K562 (cell line): ENCODE measurements around the gene KIF3B. TPM values are rescaled to one million over a fixed set of nuclear protein-coding genes. Genes with fewer than 3 reads are reported as not detected.

Experiments
- NCOA2 ChIP-seq, 2 experiments: fragments of 450-650 bp; IDR thresholded peaks; 2 replicates each; pipeline ENCODE4 v1.6.1; 2018; ENCODE audit warnings: mild to moderate bottlenecking in 2 of 2, moderate library complexity in 1 of 2; ENCODE audit not compliant: partially characterized antibody in 2 of 2
- NFE2 ChIP-seq: IDR thresholded peaks from 2 replicates; pipeline ENCODE4 v1.6.1; 2014; ENCODE audit warnings: antibody characterized with exemption, low read depth
- RCOR1 ChIP-seq, 2 experiments: IDR thresholded peaks; 2 replicates each; pipeline ENCODE4 v1.6.1; 2012; ENCODE audit warnings: low read depth in 2 of 2, low read length in 2 of 2, borderline replicate concordance in 1 of 2, improper control_type of control experiment in 1 of 2
- SMAD3 ChIP-seq: fragments of 450-650 bp; formaldehyde crosslinking; conservative IDR thresholded peaks from 2 replicates; pipeline ENCODE4 v1.4.0; 2020; ENCODE audit warnings: mild to moderate bottlenecking
- ZNF274 ChIP-seq: IDR thresholded peaks from 2 replicates; pipeline ENCODE4 v1.6.1; 2011; ENCODE audit warnings: low read depth, mild to moderate bottlenecking, low read length, moderate library complexity, borderline replicate concordance
- ZNF282 ChIP-seq: sonication (generic); formaldehyde crosslinking; IDR thresholded peaks from 2 replicates; pipeline ENCODE4 v1.8.1; 2023; ENCODE audit warnings: missing genetic modification reagents
- ZNF57 ChIP-seq: fragments of 450-650 bp; formaldehyde crosslinking; IDR thresholded peaks from 2 replicates; pipeline ENCODE4 v1.4.0; 2020; ENCODE audit warnings: mild to moderate bottlenecking, moderate library complexity
- polyA plus RNA-seq, 8 experiments: library from polyadenylated mRNA; depleted of rRNA in 4 of 8; stranded (reverse) in 5 of 8; unstranded in 3 of 8; fragments of >200 nt; fragmentation: Nextera tagmentation in 2 of 8; fragmentation: Illumina TruSeq in 1 of 8; extraction: Ambion mirVana in 2 of 8; extraction: Trizol in 1 of 8; gene quantifications; 2 replicates each; pipeline versions ENCODE4 v1.2.1 to v1.2.3, GENCODE V29; 2011 to 2014; ENCODE audit warnings: inconsistent platforms in 1 of 8, missing spikeins in 1 of 8
- total RNA-seq, 7 experiments: library from RNA; depleted of rRNA in 6 of 7; stranded (reverse); fragments of >200 nt in 6 of 7; fragmentation: Illumina TruSeq in 2 of 7; extraction: Trizol in 2 of 7; gene quantifications; 2 replicates each; pipeline versions ENCODE4 v1.2.1 to v1.2.3, GENCODE V29; 2011 to 2021; ENCODE audit warnings: low replicate concordance in 1 of 7
- TF ChIP-seq, protein P1 (sequence below): IDR thresholded peaks from 2 replicates; pipeline ENCODE4 v1.6.1; 2012; ENCODE audit warnings: low read depth, low read length, improper control_type of control experiment, borderline replicate concordance
- TF ChIP-seq, protein P2 (sequence below), 3 experiments: fragments of 200-800 bp in 1 of 3; fragments of 250-450 bp in 1 of 3; fragments of 450-650 bp in 1 of 3; sonication (Bioruptor Pico) in 1 of 3; sonication (Bioruptor generic) in 1 of 3; formaldehyde crosslinking in 1 of 3; IDR thresholded peaks; 2 replicates each; pipeline versions ENCODE4 v1.6.1 to v1.8.0; 2016 to 2022; ENCODE audit warnings: mild to moderate bottlenecking in 2 of 3, missing genetic modification characterization in 2 of 3, missing compliant biosample characterization in 1 of 3, moderate library complexity in 1 of 3
- TF ChIP-seq, protein P3 (sequence below): fragments of 450-650 bp; formaldehyde crosslinking; IDR thresholded peaks from 2 replicates; pipeline ENCODE4 v1.4.0; 2022; ENCODE audit warnings: missing genetic modification characterization

KIF3B gene
- total and polyA plus RNA-seq, 9 of the 15 experiments (the other 6 are each of a cell fraction or from before 2014, with no cell fraction given), result 2.9 to 12.3 (median 8.6) TPM

DNA sequence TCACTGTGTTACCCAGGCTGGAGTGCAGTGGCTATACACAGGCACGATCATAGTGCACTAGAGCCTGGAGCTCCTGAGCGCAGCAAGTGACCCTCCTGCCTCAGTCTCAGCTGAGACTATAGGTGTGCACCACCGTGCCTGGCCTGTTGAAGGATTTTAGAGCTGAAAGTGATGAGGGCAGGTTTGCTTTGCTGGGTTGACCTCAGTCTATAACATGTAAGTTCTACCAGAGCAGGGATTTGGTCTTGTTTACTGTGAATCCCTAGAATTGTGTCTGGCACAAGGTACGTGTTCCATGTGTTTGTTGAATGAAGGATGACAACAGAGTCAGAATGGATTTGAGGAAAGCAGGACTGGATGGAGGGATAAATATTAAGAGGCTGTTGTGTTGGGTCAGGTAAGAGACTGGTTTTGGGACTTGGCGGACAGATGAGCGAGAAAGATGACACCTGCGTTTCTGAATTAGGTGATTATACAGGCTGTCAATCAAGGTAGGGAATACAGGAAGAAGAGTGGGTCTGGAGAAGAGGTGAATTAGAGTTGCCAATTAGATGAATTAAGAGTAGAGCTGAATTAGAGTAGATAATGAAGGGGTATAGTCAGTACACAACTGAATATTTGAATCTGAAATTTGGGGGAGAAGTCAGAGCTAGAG lies 87.2 kb downstream of the KIF3B start (continued):
- no peak for TF ChIP-seq NCOA2 (IDR thresholded peaks at IDR 0.05; ENCODE audit: partially characterized antibody in 2 of 2)
- TF ChIP-seq, protein P1, sequence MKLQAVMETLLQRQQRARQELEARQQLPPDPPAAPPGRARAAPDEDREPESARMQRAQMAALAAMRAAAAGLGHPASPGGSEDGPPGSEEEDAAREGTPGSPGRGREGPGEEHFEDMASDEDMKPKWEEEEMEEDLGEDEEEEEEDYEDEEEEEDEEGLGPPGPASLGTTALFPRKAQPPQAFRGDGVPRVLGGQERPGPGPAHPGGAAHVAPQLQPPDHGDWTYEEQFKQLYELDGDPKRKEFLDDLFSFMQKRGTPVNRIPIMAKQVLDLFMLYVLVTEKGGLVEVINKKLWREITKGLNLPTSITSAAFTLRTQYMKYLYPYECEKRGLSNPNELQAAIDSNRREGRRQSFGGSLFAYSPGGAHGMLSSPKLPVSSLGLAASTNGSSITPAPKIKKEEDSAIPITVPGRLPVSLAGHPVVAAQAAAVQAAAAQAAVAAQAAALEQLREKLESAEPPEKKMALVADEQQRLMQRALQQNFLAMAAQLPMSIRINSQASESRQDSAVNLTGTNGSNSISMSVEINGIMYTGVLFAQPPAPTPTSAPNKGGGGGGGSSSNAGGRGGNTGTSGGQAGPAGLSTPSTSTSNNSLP, result no peak
- TF ChIP-seq, protein P2, sequence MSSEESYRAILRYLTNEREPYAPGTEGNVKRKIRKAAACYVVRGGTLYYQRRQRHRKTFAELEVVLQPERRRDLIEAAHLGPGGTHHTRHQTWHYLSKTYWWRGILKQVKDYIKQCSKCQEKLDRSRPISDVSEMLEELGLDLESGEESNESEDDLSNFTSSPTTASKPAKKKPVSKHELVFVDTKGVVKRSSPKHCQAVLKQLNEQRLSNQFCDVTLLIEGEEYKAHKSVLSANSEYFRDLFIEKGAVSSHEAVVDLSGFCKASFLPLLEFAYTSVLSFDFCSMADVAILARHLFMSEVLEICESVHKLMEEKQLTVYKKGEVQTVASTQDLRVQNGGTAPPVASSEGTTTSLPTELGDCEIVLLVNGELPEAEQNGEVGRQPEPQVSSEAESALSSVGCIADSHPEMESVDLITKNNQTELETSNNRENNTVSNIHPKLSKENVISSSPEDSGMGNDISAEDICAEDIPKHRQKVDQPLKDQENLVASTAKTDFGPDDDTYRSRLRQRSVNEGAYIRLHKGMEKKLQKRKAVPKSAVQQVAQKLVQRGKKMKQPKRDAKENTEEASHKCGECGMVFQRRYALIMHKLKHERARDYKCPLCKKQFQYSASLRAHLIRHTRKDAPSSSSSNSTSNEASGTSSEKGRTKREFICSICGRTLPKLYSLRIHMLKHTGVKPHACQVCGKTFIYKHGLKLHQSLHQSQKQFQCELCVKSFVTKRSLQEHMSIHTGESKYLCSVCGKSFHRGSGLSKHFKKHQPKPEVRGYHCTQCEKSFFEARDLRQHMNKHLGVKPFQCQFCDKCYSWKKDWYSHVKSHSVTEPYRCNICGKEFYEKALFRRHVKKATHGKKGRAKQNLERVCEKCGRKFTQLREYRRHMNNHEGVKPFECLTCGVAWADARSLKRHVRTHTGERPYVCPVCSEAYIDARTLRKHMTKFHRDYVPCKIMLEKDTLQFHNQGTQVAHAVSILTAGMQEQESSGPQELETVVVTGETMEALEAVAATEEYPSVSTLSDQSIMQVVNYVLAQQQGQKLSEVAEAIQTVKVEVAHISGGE (CRISPR knock-in tag; IDR thresholded peaks at IDR 0.05), result no peak
- TF ChIP-seq RCOR1 (IDR thresholded peaks at IDR 0.05; ENCODE audit: borderline replicate concordance in 1 of 2, low read depth in 2 of 2, low read length in 2 of 2), result no peak
- TF ChIP-seq ZNF274, result no peak
- TF ChIP-seq ZNF57 (CRISPR knock-in tag), result no peak
- TF ChIP-seq SMAD3, result no peak
- TF ChIP-seq ZNF282 (CRISPR knock-in tag), result no peak
- TF ChIP-seq, protein P3, sequence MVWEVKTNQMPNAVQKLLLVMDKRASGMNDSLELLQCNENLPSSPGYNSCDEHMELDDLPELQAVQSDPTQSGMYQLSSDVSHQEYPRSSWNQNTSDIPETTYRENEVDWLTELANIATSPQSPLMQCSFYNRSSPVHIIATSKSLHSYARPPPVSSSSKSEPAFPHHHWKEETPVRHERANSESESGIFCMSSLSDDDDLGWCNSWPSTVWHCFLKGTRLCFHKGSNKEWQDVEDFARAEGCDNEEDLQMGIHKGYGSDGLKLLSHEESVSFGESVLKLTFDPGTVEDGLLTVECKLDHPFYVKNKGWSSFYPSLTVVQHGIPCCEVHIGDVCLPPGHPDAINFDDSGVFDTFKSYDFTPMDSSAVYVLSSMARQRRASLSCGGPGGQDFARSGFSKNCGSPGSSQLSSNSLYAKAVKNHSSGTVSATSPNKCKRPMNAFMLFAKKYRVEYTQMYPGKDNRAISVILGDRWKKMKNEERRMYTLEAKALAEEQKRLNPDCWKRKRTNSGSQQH (CRISPR knock-in tag), result no peak
- TF ChIP-seq NFE2, result no peak
- TF ChIP-seq, all 486 proteins: peak for 2
